ENCODE results near the gene LAMB4.

GRCh38 chr7:108156897-108157605, 26.9 kb upstream of the LAMB4 start:
- TF ChIP-seq GATA2 (IDR thresholded peaks at IDR 0.05; ENCODE audit: low read depth, low read length): no peak
- TF ChIP-seq GATA3 (IDR thresholded peaks at IDR 0.05; ENCODE audit: low read depth, low read length): no peak

Data from SH-SY5Y (cell line).